TTC549 (cell line): ENCODE results near the gene FAR2.
"Not testable (repeated sequence)": the region's sequence is repeated elsewhere in the genome, so short reads cannot be mapped to it uniquely, and the experiment has no call there.

Experiments
- FAIRE-seq: peaks from 2 replicates; lab custom pipeline; 2012; peaks lifted over from hg19 to GRCh38; lab: Jason Lieb, UNC

FAR2 gene

GRCh38 chr12:29152981-29153630 is 4.0 kb downstream of the FAR2 start:
- no peak for FAIRE-seq

- FAIRE-seq, result no peak
Observed at GRCh38 chr12:29155079-29155478, 6.0 kb downstream of the FAR2 start.

- no peak for FAIRE-seq
Observed at GRCh38 chr12:29157486-29157946, 8.4 kb downstream of the FAR2 start.

- FAIRE-seq, result no peak
Observed at GRCh38 chr12:29158115-29158763, 9.2 kb downstream of the FAR2 start.

- FAIRE-seq, result no peak
Observed at GRCh38 chr12:29159661-29160060, 10.6 kb downstream of the FAR2 start.

GRCh38 chr12:29160230-29160629 is 11.2 kb downstream of the FAR2 start:
- FAIRE-seq, result no peak

GRCh38 chr12:29163146-29163545 is 14.1 kb downstream of the FAR2 start:
- no peak for FAIRE-seq

- no peak for FAIRE-seq
Observed at GRCh38 chr12:29164477-29165393, 15.7 kb downstream of the FAR2 start.

GRCh38 chr12:29167445-29167844 is 18.4 kb downstream of the FAR2 start:
- FAIRE-seq, result no peak

GRCh38 chr12:29167988-29168387 is 18.9 kb downstream of the FAR2 start:
- no peak for FAIRE-seq

GRCh38 chr12:29169978-29170377 is 20.9 kb downstream of the FAR2 start:
- FAIRE-seq, result not testable (repeated sequence)

GRCh38 chr12:29170478-29171084 is 21.5 kb downstream of the FAR2 start:
- FAIRE-seq, result not testable (repeated sequence)

GRCh38 chr12:29171421-29172258 is 22.6 kb downstream of the FAR2 start:
- FAIRE-seq, result no peak

- no peak for FAIRE-seq
Observed at GRCh38 chr12:29176941-29177340, 27.9 kb downstream of the FAR2 start.

- not testable (repeated sequence) for FAIRE-seq
Observed at GRCh38 chr12:29182247-29182646, 33.2 kb downstream of the FAR2 start.

GRCh38 chr12:29187756-29188155 is 38.7 kb downstream of the FAR2 start:
- FAIRE-seq, result no peak

GRCh38 chr12:29191267-29191850 is 42.3 kb downstream of the FAR2 start:
- FAIRE-seq, result no peak

GRCh38 chr12:29198901-29199300 is 49.8 kb downstream of the FAR2 start:
- FAIRE-seq, result no peak

GRCh38 chr12:29200586-29200985 is 51.5 kb downstream of the FAR2 start:
- no peak for FAIRE-seq

GRCh38 chr12:29201296-29201695 is 52.2 kb downstream of the FAR2 start:
- no peak for FAIRE-seq

- no peak for FAIRE-seq
Observed at GRCh38 chr12:29201746-29202145, 52.7 kb downstream of the FAR2 start.
